Measurements from ENCODE around the gene PSMB10. TPM values are rescaled to one million over a fixed set of nuclear protein-coding genes. Genes with fewer than 3 reads are reported as not detected.

The PSMB10 gene
- total and polyA plus RNA-seq, 2 donors (not counting 3 experiments of a cell fraction or from before 2014, with no cell fraction given): 40.8 to 54.7 TPM

DNA sequence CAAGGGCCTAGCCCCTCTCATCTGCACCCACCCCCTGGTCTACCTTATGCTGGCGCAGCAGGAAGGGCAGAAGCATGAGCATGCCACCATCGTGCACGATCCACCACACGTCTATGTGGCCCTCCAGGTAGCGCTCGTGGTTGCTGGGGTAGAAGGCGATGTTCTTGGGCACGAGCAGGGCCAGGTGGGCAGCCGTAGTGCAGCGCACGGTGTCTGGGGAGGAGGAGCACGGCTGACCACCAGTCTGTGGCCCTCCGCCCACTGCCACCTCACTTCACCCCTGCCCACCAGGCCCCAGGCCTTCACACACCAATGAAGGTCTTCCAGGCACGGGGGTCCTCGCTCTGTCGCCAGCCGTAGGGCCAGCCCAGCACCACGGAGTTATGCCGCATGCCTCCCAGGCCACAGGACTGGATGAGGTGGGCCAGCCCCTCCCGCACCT is 9.5 kb upstream of the PSMB10 start:
- H3K9me3 ChIP-seq (replicated peaks; ENCODE audit: control insufficient read depth, insufficient read depth, low read length): no peaks in the 10 kb centered on the region
- no peak overlapping the region for H2AFZ ChIP-seq (ENCODE audit: low read depth, low read length)
- peaks cover 25 to 82% of the 10 kb centered on the region in 2 experiments for H3K36me3 ChIP-seq (ENCODE audit: control insufficient read depth in 2 of 2, extremely low read depth in 1 of 2, insufficient read depth in 2 of 2, low read length in 2 of 2)
- H3K4me3 ChIP-seq (replicated peaks in 1 of 3; ENCODE audit: insufficient read depth in 1 of 3, low read depth in 1 of 3, low read length in 3 of 3): no peak overlapping the region
- H3K9ac ChIP-seq (replicated peaks; ENCODE audit: extremely low read depth, insufficient read depth, low read length): no peak overlapping the region
- H3K27ac ChIP-seq (ENCODE audit: insufficient read depth, low read depth, low read length): no peak overlapping the region
- no peaks in the 10 kb centered on the region for H3K27me3 ChIP-seq (ENCODE audit: control insufficient read depth in 2 of 2, insufficient read depth in 2 of 2, low read length in 2 of 2)
- H3K4me1 ChIP-seq (ENCODE audit: control insufficient read depth, extremely low read depth, insufficient read depth, low read length): no peaks in the 10 kb centered on the region
- no peaks in the 10 kb centered on the region for H3K79me2 ChIP-seq (ENCODE audit: control insufficient read depth, insufficient read depth, low read length)
- dilution Hi-C loops (cut with MboI; ENCODE audit: extremely low pct_ligation_motif_present, low sequenced_read_pairs) (no loop called here), intact Hi-C loops (cut with micrococcal nuclease) (no loop called here)
- H3K4me2 ChIP-seq (ENCODE audit: insufficient read depth, low read length): no peak overlapping the region
- ChIA-PET CTCF (interaction anchor here (1.0 to 1.5 kb wide), 5 partner anchors 63 to 425 kb away, joined by 3 to 6 read pairs (median 4); no protein-coding TSS in a partner anchor), POLR2A (no interaction called here)
- DNase-seq (ENCODE audit: low read depth, low spot score) (no peak), FAIRE-seq (no peak)
- no peak for TF ChIP-seq POLR2A (IDR thresholded peaks at IDR 0.05; ENCODE audit: low read depth, low read length)
- H3K9me1 ChIP-seq (replicated peaks; ENCODE audit: control insufficient read depth, extremely low read depth, insufficient read depth, low read length): no peaks in the 10 kb centered on the region
- H4K20me1 ChIP-seq (replicated peaks; ENCODE audit: control insufficient read depth, extremely low read depth, insufficient read depth, low read length): no peaks in the 10 kb centered on the region
- no TSS peak for BruUV-seq (replicated peaks)

DNA sequence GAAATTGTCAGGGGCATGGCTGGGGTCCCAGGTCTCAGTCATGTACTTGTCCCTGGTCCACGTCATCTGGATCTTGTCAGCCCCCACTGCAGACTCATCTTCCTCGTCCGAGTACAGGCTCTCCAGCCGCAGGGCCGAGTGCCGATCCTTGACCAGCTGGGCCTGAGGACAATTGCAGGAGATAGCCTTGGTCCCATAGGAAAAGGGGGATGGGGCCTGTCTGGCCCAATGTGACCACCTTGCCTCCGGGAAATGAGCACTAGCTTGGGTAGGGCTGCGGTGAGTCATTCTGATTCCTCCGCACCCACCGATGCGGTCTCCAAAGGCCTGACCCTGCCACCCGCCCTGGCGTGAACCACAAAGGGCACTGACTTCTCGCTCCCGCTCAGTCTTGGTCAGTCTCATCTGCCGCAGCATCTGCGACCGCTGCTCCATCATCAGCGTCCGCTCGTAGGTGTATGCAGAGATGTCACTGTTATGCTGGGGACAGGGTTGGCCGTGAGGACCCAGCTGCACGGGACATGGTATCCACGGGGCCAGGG is 8.8 kb upstream of the PSMB10 start:
- TSS peak; percentile 14 for BruUV-seq (replicated peaks)
- Histone ChIP-seq H3K27me3 (ENCODE audit: control insufficient read depth in 2 of 2, insufficient read depth in 2 of 2, low read length in 2 of 2) (no peaks in the 10 kb centered on the region), H3K9me3 (replicated peaks; ENCODE audit: control insufficient read depth, insufficient read depth, low read length) (no peaks in the 10 kb centered on the region), H2AFZ (ENCODE audit: low read depth, low read length) (no peak overlapping the region), H3K4me2 (ENCODE audit: insufficient read depth, low read length) (no peak overlapping the region), H3K27ac (ENCODE audit: insufficient read depth, low read depth, low read length) (no peak overlapping the region), H3K79me2 (ENCODE audit: control insufficient read depth, insufficient read depth, low read length) (no peaks in the 10 kb centered on the region), H3K36me3 (ENCODE audit: control insufficient read depth in 2 of 2, extremely low read depth in 1 of 2, insufficient read depth in 2 of 2, low read length in 2 of 2) (peaks cover 25 to 77% of the 10 kb centered on the region in 2 experiments), H3K4me3 (replicated peaks in 1 of 3; ENCODE audit: insufficient read depth in 1 of 3, low read depth in 1 of 3, low read length in 3 of 3) (no peak overlapping the region), H3K9ac (replicated peaks; ENCODE audit: extremely low read depth, insufficient read depth, low read length) (no peak overlapping the region), H4K20me1 (replicated peaks; ENCODE audit: control insufficient read depth, extremely low read depth, insufficient read depth, low read length) (no peaks in the 10 kb centered on the region), H3K4me1 (ENCODE audit: control insufficient read depth, extremely low read depth, insufficient read depth, low read length) (no peaks in the 10 kb centered on the region), H3K9me1 (replicated peaks; ENCODE audit: control insufficient read depth, extremely low read depth, insufficient read depth, low read length) (no peaks in the 10 kb centered on the region)
- dilution Hi-C loops (cut with MboI; ENCODE audit: extremely low pct_ligation_motif_present, low sequenced_read_pairs) (no loop called here), intact Hi-C loops (cut with micrococcal nuclease) (no loop called here)
- DNase-seq (ENCODE audit: low read depth, low spot score) (no peak), FAIRE-seq (no peak)
- TF ChIP-seq EZH2 (IDR thresholded peaks at IDR 0.05; ENCODE audit: borderline replicate concordance, low read depth, low read length, severe bottlenecking): no peak
- no peak for TF ChIP-seq FOS (IDR thresholded peaks at IDR 0.05; ENCODE audit: borderline replicate concordance, insufficient read depth, low read length)
- TF ChIP-seq, protein P1, sequence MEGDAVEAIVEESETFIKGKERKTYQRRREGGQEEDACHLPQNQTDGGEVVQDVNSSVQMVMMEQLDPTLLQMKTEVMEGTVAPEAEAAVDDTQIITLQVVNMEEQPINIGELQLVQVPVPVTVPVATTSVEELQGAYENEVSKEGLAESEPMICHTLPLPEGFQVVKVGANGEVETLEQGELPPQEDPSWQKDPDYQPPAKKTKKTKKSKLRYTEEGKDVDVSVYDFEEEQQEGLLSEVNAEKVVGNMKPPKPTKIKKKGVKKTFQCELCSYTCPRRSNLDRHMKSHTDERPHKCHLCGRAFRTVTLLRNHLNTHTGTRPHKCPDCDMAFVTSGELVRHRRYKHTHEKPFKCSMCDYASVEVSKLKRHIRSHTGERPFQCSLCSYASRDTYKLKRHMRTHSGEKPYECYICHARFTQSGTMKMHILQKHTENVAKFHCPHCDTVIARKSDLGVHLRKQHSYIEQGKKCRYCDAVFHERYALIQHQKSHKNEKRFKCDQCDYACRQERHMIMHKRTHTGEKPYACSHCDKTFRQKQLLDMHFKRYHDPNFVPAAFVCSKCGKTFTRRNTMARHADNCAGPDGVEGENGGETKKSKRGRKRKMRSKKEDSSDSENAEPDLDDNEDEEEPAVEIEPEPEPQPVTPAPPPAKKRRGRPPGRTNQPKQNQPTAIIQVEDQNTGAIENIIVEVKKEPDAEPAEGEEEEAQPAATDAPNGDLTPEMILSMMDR (IDR thresholded peaks at IDR 0.05; ENCODE audit: extremely low read depth in 1 of 2, insufficient read depth in 1 of 2, low read depth in 1 of 2, low read length in 2 of 2): no peak
- ChIA-PET POLR2A (no interaction called here), CTCF (interaction anchor here (1.3 to 1.4 kb wide), 2 partner anchors 62 to 129 kb away, joined by 3 to 5 read pairs; no protein-coding TSS in a partner anchor)

All from endothelial cell of umbilical vein (primary cell).